Activated CD4-positive, alpha-beta memory T cell treated with anti-CD3 and anti-CD28 coated beads, Interleukin-2, amount 10 ng/mL, durations not matched to agents 7 days and 5 days (primary cell): ENCODE results near the gene PRRT3. TPM values are rescaled to one million over a fixed set of nuclear protein-coding genes. Genes with fewer than 3 reads are reported as not detected.
A peak's percentile ranks its signal among the peaks of the same experiment; 100 is the strongest.
"Not testable (repeated sequence)": the region's sequence is repeated elsewhere in the genome, so short reads cannot be mapped to it uniquely, and the experiment has no call there.

Experiments
- CTCF ChIA-PET: fragments of 350-600 bp; sonication (Branson Sonifier 250); formaldehyde crosslinking; loops from one replicate; lab custom pipeline; 2021; ENCODE audit warnings: antibody characterized with exemption, inconsistent platforms; lab: Charles Lee
- POLR2A ChIA-PET: fragments of 350-600 bp; sonication (Branson Sonifier 250); formaldehyde crosslinking; loops from one replicate; lab custom pipeline; 2021; ENCODE audit warnings: antibody characterized with exemption; lab: Charles Lee
- DNase-seq: peaks from one replicate; pipeline ENCODE4 v3.0.0-alpha.2; 2020
- H3K27ac Mint-ChIP-seq: one replicate; pipeline ENCODE4 v1.8.0; 2021; ENCODE audit warnings: mild to moderate bottlenecking, mixed read lengths
- H3K27me3 Mint-ChIP-seq: one replicate; pipeline ENCODE4 v1.8.0; 2021; ENCODE audit warnings: mixed read lengths
- H3K36me3 Mint-ChIP-seq: one replicate; pipeline ENCODE4 v1.8.0; 2021; ENCODE audit warnings: low read depth, mixed read lengths
- H3K4me1 Mint-ChIP-seq: one replicate; pipeline ENCODE4 v1.8.0; 2021; ENCODE audit warnings: mixed read lengths
- H3K4me3 Mint-ChIP-seq: one replicate; pipeline ENCODE4 v1.8.0; 2021; ENCODE audit warnings: mild to moderate bottlenecking, mixed read lengths
- H3K9me3 Mint-ChIP-seq: one replicate; pipeline ENCODE4 v1.8.0; 2021; ENCODE audit warnings: mixed read lengths
- total RNA-seq, 2 experiments: library from RNA; stranded (reverse); gene quantifications; one replicate each; pipeline ENCODE4 v1.2.3, GENCODE V29; 2021

Gene PRRT3
- total RNA-seq, 2 experiments from 2014 or later: 5.4 to 6.1 TPM

DNA sequence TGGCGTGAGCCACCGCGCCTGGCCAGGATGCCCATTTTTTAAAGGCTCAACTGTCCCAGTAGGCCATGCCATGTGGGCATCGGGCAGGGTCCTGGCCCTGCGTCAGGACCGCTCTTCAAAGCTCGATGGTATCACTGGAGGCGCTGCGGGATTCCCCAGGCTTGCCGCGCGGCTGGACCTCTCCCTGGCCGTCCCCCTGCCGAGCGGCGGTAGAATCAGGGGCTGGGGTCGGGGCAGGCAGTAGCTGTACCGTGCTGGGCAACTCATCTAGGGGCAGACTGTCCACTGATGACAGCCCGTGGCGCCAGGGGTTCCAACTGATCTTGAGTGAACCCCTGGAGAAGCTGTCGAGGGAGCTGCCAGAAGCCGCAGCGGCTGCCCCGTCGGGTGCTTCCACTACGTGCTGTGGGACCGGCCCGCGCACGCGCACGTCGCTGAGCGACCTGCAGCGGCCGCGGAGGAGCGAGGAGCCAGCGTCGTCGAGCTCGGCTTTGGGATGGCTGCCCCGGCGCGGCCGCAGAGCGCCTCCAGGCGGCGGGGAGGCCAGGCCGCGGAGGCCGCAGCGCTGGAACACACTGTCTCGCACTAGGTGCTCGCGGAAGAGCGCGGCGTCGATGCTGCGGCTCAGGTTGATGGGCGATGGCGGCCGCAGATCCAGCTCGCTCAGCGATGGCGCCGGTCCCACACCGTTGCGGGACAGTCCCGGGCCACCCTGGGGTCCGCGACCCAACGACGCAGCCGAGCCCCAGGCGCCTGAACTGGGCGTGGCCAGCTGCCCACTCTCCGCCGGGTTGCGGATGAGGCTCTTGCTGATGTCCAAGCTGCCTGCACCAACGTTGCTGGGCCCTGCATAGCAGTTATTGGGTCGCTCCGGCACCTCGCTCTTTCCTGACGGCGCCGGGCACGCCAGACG lies 5.8 kb downstream of the PRRT3 start:
- no peaks in the 10 kb centered on the region for H3K9me3 Mint-ChIP-seq
- H3K4me3 Mint-ChIP-seq: peak overlapping the region; percentile 75
- H3K27ac Mint-ChIP-seq: peak overlapping the region; percentile 16
- ChIA-PET CTCF (interaction anchor here (0.6 to 3.6 kb wide), 38 partner anchors 9 to 317 kb away, joined by 3 to 87 read pairs (median 4); partner anchors contain the start of genes ARPC4, CRELD1, EMC3 and FANCD2), POLR2A (interaction anchor here (0.7 to 5.9 kb wide), 14 partner anchors 9 to 374 kb away, joined by 3 to 57 read pairs (median 4); partner anchors contain the start of genes ARPC4, BRPF1, CRELD1 and EMC3)
- H3K27me3 Mint-ChIP-seq: no peaks in the 10 kb centered on the region
- peak; percentile 85 for DNase-seq
- peaks cover 3% of the 10 kb centered on the region for H3K36me3 Mint-ChIP-seq
- H3K4me1 Mint-ChIP-seq: peaks cover 15% of the 10 kb centered on the region

DNA sequence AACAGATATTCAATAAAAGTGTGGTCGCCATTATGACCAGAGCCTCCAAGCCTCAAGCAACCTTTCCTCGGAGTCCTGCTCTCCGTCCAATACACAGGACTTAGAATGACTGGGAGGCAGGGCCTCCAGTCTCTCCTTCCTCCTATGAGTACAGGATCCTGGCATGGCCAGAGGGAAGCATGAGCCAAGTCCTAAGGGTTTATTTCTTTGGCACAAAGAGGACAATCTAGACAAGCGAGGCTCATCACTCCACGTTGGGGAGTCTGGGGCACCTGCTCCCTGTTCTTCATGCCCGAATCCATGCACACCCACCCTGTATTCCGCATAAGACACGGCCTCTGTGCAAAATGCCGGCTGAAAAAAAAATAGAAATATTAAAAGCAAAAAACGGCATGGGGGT lies 6.8 kb downstream of the PRRT3 start:
- ChIA-PET CTCF (interaction anchor here (0.7 to 3.6 kb wide), 5 partner anchors 12 to 199 kb away, joined by 3 to 87 read pairs (median 4); partner anchors contain the start of gene CRELD1), POLR2A (interaction anchor here (1.0 to 5.9 kb wide), 5 partner anchors 12 to 297 kb away, joined by 3 to 57 read pairs (median 5); partner anchors contain the start of genes ARPC4, CRELD1 and TADA3)
- H3K27me3 Mint-ChIP-seq: no peaks in the 10 kb centered on the region
- H3K27ac Mint-ChIP-seq: no peak overlapping the region
- H3K4me3 Mint-ChIP-seq: no peak overlapping the region
- no peaks in the 10 kb centered on the region for H3K9me3 Mint-ChIP-seq
- peaks cover 9% of the 10 kb centered on the region for H3K36me3 Mint-ChIP-seq
- DNase-seq: no peak
- H3K4me1 Mint-ChIP-seq: peaks cover 7% of the 10 kb centered on the region

GRCh38 chr3:9944271-9944670 lies 7.9 kb downstream of the PRRT3 start:
- Mint-ChIP-seq H3K27me3 (no peaks in the 10 kb centered on the region), H3K9me3 (no peaks in the 10 kb centered on the region), H3K27ac (no peak overlapping the region), H3K4me1 (peaks cover 5% of the 10 kb centered on the region), H3K4me3 (no peak overlapping the region), H3K36me3 (peaks cover 9% of the 10 kb centered on the region)
- POLR2A ChIA-PET: interaction anchor here (5.9 kb wide), 1 partner anchor 11 kb away, joined by 57 read pairs; the partner anchor contains the start of gene CRELD1
- DNase-seq: no peak
- CTCF ChIA-PET: no interaction called here

GRCh38 chr3:9942934-9943690 lies 9.1 kb downstream of the PRRT3 start:
- Mint-ChIP-seq H3K4me3 (no peak overlapping the region), H3K27me3 (no peaks in the 10 kb centered on the region), H3K27ac (no peak overlapping the region), H3K9me3 (no peaks in the 10 kb centered on the region), H3K36me3 (peaks cover 9% of the 10 kb centered on the region), H3K4me1 (peaks cover 5% of the 10 kb centered on the region)
- CTCF ChIA-PET: interaction anchor here (1.2 to 1.6 kb wide), 2 partner anchors 10 to 12 kb away, joined by 4 to 14 read pairs; partner anchors contain the start of gene CRELD1
- DNase-seq: no peak
- POLR2A ChIA-PET: interaction anchor here (0.8 to 5.9 kb wide), 4 partner anchors 9 to 83 kb away, joined by 4 to 57 read pairs (median 4); partner anchors contain the start of genes CRELD1, FANCD2 and PRRT3

- POLR2A ChIA-PET: interaction anchor here (0.5 to 5.9 kb wide), 5 partner anchors 9 to 84 kb away, joined by 3 to 57 read pairs (median 4); partner anchors contain the start of genes CRELD1, FANCD2 and PRRT3
- peak overlapping the region; percentile 11 for H3K27ac Mint-ChIP-seq
Observed at GRCh38 chr3:9942164-9942563, 10.0 kb downstream of the PRRT3 start.

GRCh38 chr3:9940746-9941145 lies 11.5 kb downstream of the PRRT3 start:
- Mint-ChIP-seq H3K4me3 (no peak overlapping the region), H3K9me3 (no peaks in the 10 kb centered on the region), H3K4me1 (peaks cover 8% of the 10 kb centered on the region), H3K27me3 (no peaks in the 10 kb centered on the region), H3K27ac (no peak overlapping the region), H3K36me3 (peaks cover 20% of the 10 kb centered on the region)
- ChIA-PET POLR2A (interaction anchor here (0.7 kb wide), 1 partner anchor 11 kb away, joined by 3 read pairs; no protein-coding TSS in a partner anchor), CTCF (no interaction called here)
- DNase-seq: no peak

More at GRCh38 chr3:9942164-9942563, 10.0 kb downstream of the PRRT3 start:
- Mint-ChIP-seq H3K4me1 (peaks cover 5% of the 10 kb centered on the region), H3K4me3 (no peak overlapping the region), H3K9me3 (no peaks in the 10 kb centered on the region), H3K36me3 (peaks cover 14% of the 10 kb centered on the region), H3K27me3 (no peaks in the 10 kb centered on the region)
- DNase-seq: no peak
- CTCF ChIA-PET: interaction anchor here (0.8 to 1.6 kb wide), 3 partner anchors 9 to 149 kb away, joined by 4 to 14 read pairs (median 5); partner anchors contain the start of genes ARPC4, CRELD1 and TADA3

GRCh38 chr3:9939906-9940305 lies 12.3 kb downstream of the PRRT3 start:
- H3K27ac Mint-ChIP-seq, H3K27me3 Mint-ChIP-seq, POLR2A ChIA-PET, DNase-seq, H3K4me3 Mint-ChIP-seq, CTCF ChIA-PET, H3K9me3 Mint-ChIP-seq: not testable (repeated sequence)
- H3K4me1 Mint-ChIP-seq: peaks cover 15% of the 10 kb centered on the region
- H3K36me3 Mint-ChIP-seq: peaks cover 27% of the 10 kb centered on the region

GRCh38 chr3:9938966-9939365 lies 13.2 kb downstream of the PRRT3 start:
- Mint-ChIP-seq H3K9me3 (no peaks in the 10 kb centered on the region), H3K4me3 (no peak overlapping the region), H3K27ac (no peak overlapping the region), H3K4me1 (peaks cover 24% of the 10 kb centered on the region), H3K36me3 (peaks cover 27% of the 10 kb centered on the region), H3K27me3 (no peaks in the 10 kb centered on the region)
- POLR2A ChIA-PET: no interaction called here
- CTCF ChIA-PET: interaction anchor here (1.2 kb wide), 1 partner anchor 12 kb away, joined by 6 read pairs; the partner anchor contains the start of gene PRRT3
- no peak for DNase-seq

GRCh38 chr3:9937486-9938238 lies 14.5 kb downstream of the PRRT3 start:
- CTCF ChIA-PET: interaction anchor here (1.1 to 1.2 kb wide), 2 partner anchors 9 to 13 kb away, joined by 3 to 6 read pairs; partner anchors contain the start of gene PRRT3
- Mint-ChIP-seq H3K27ac (no peak overlapping the region), H3K4me3 (no peak overlapping the region), H3K36me3 (peaks cover 24% of the 10 kb centered on the region), H3K27me3 (no peaks in the 10 kb centered on the region), H3K9me3 (no peaks in the 10 kb centered on the region), H3K4me1 (peaks cover 30% of the 10 kb centered on the region)
- POLR2A ChIA-PET: no interaction called here
- no peak for DNase-seq

DNA sequence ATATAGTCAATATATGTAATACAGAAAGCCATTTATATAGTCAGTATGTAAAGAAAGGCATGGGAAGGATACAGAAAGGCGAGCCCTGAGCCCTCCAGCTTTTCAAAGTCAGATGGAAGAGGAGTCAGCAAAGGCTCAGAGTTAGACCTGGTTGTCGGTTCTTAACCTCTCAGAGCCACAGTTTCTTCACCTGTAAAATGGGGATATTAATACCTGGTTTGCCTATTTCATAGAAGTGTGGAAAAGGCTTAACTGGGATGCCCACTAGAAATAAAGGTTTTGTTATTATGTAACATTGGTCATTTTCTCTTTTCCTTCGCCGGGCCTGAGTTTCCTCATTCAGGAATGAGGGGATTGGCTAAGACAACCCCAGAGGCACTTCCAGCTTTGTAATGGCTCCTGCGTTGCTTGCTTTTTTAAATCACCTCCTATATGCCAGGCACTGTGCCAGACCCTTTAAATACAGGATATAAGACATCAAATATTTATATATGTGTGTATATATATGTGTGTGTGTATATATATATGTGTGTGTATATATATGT lies 16.2 kb downstream of the PRRT3 start:
- no peak for DNase-seq
- ChIA-PET CTCF (interaction anchor here (5.7 kb wide), 1 partner anchor 11 kb away, joined by 87 read pairs; no protein-coding TSS in a partner anchor), POLR2A (no interaction called here)
- Mint-ChIP-seq H3K4me3 (no peak overlapping the region), H3K9me3 (no peaks in the 10 kb centered on the region), H3K27ac (no peak overlapping the region), H3K36me3 (peaks cover 21% of the 10 kb centered on the region), H3K27me3 (no peaks in the 10 kb centered on the region), H3K4me1 (peaks cover 40% of the 10 kb centered on the region)

DNA sequence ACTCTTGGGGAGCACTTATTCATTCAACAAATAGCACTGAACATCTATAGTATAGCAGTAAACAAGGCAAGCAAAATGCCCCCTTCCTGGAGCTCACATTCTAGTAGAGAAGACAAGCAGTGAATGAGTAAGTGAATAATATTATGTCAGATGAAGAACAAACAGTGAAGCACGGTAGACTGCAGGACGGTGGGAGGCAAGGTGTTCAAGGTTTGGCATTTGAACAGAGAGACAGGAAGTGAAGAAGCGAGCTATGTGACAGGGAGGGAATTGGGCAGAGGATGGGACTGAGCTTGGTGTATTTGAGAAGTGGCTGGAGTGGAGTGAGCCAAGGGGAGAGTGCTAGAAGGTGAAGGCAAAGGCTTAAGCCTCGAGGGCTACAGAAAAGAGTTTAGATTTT lies 17.2 kb downstream of the PRRT3 start:
- DNase-seq: no peak
- peaks cover 18% of the 10 kb centered on the region for H3K36me3 Mint-ChIP-seq
- CTCF ChIA-PET: interaction anchor here (5.0 to 5.7 kb wide), 2 partner anchors 12 to 387 kb away, joined by 38 to 87 read pairs; partner anchors contain the start of gene SEC13
- H3K9me3 Mint-ChIP-seq: no peaks in the 10 kb centered on the region
- H3K4me1 Mint-ChIP-seq: peaks cover 40% of the 10 kb centered on the region
- POLR2A ChIA-PET: interaction anchor here (1.2 to 5.8 kb wide), 6 partner anchors 9 to 386 kb away, joined by 3 to 57 read pairs (median 18); partner anchors contain the start of genes EMC3, JAGN1, RPUSD3 and SEC13
- H3K27me3 Mint-ChIP-seq: no peaks in the 10 kb centered on the region
- peak overlapping the region; percentile 96 for H3K4me3 Mint-ChIP-seq
- H3K27ac Mint-ChIP-seq: peak overlapping the region; percentile 13
